ENCODE measurements around the gene CIDEC. TPM values are rescaled to one million over a fixed set of nuclear protein-coding genes. Genes with fewer than 3 reads are reported as not detected.

The CIDEC gene
- total and polyA plus RNA-seq, 2 of the 13 experiments (the other 11 are each of a cell fraction or from before 2014, with no cell fraction given): 2.5 to 10.4 TPM

GRCh38 chr3:9914559-9915253 lies 34.7 kb upstream of the CIDEC start (continued):
- TF ChIP-seq DZIP1 (CRISPR knock-in tag; IDR thresholded peaks at IDR 0.05): no peak
- no peak for TF ChIP-seq NR2F1 (CRISPR knock-in tag; IDR thresholded peaks at IDR 0.05)
- TF ChIP-seq ZNF331 (CRISPR knock-in tag; IDR thresholded peaks at IDR 0.05): no peak; the same call in 1 of the 2 replicates
- TF ChIP-seq EED (CRISPR knock-in tag; IDR thresholded peaks at IDR 0.05): no peak
- no peak for TF ChIP-seq ZNF180 (CRISPR knock-in tag; IDR thresholded peaks at IDR 0.05; ENCODE audit: borderline replicate concordance, low read depth)
- no peak for TF ChIP-seq SIX1 (CRISPR knock-in tag; IDR thresholded peaks at IDR 0.05; ENCODE audit: borderline replicate concordance)
- no peak for TF ChIP-seq XRCC5 (optimal IDR thresholded peaks at IDR 0.05; ENCODE audit: low read length)
- TF ChIP-seq ZNF234 (CRISPR knock-in tag; conservative IDR thresholded peaks at IDR 0.05): no peak
- no peak for TF ChIP-seq ZNF724P (CRISPR knock-in tag; IDR thresholded peaks at IDR 0.05; ENCODE audit: borderline replicate concordance)
- TF ChIP-seq ZNF784 (CRISPR knock-in tag; IDR thresholded peaks at IDR 0.05; ENCODE audit: borderline replicate concordance): no peak
- TF ChIP-seq HIC2 (CRISPR knock-in tag; IDR thresholded peaks at IDR 0.05; ENCODE audit: low read depth): peak; percentile 41; the same call in 1 of the 2 replicates
- TF ChIP-seq ZNF136 (CRISPR knock-in tag; IDR thresholded peaks at IDR 0.05; ENCODE audit: low read depth): no peak
- TF ChIP-seq HCFC1 (IDR thresholded peaks at IDR 0.05; ENCODE audit: low read depth, low read length): no peak
- TF ChIP-seq ZNF281 (CRISPR knock-in tag; IDR thresholded peaks at IDR 0.05; ENCODE audit: borderline replicate concordance): peak; percentile 72; the same call in 1 of the 2 replicates
- TF ChIP-seq ZNF343 (CRISPR knock-in tag; IDR thresholded peaks at IDR 0.05): no peak
- TF ChIP-seq BHLHE40 (IDR thresholded peaks at IDR 0.05; ENCODE audit: low read length): no peak
- TF ChIP-seq ZNF619 (CRISPR knock-in tag; IDR thresholded peaks at IDR 0.05): no peak
- no peak for TF ChIP-seq PLRG1 (conservative IDR thresholded peaks at IDR 0.05)
- TF ChIP-seq HMG20B (CRISPR knock-in tag; conservative IDR thresholded peaks at IDR 0.05): no peak
- TF ChIP-seq BCL3 (CRISPR knock-in tag; IDR thresholded peaks at IDR 0.05): no peak

Measured in HepG2 (cell line).